GM12873 (cell line): ENCODE data around the gene RYR2.

Experiments
- TF ChIP-seq, protein P1 (sequence below): IDR thresholded peaks from 2 replicates; pipeline ENCODE4 v1.5.1; 2012; ENCODE audit warnings: low read depth, mild to moderate bottlenecking, moderate library complexity, low read length, control low read depth; ENCODE audit not compliant: insufficient read depth; ENCODE audit errors: missing control alignments

The RYR2 gene

DNA sequence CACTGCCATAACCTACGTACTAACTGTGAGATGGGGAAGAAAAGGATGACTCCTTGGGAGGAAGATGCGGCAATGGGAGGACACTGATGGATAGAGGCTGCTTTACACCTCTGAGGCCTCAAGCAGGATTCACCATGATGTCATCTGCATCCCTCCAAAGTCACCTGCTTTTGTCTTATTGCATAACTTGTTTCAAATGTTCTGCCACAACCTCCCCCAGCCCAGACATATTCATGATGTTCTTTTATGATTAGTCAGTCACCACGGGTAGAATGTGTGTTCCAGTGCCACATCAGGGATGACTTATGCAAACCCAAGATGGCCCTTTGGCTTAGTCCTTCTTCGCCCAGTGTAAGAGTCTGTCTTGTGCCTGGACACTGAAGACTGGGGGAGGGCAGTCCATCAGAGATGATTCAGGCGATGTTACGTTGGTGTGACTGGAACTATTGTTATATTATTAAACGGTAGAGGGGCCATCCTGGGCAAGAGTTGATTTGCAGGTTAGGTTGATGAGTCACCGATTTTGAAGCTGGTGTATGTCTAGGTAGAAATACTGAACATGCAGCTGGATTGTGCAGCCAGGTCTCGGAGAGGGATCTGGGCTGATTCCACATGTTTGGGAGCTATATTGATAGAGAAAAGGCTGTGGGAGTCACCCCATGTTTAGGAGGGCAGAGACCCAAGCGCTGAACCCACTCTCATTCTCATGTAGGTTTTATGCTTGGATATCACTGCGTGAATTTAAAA is 32.6 kb downstream of the RYR2 start:
- TF ChIP-seq, protein P1, sequence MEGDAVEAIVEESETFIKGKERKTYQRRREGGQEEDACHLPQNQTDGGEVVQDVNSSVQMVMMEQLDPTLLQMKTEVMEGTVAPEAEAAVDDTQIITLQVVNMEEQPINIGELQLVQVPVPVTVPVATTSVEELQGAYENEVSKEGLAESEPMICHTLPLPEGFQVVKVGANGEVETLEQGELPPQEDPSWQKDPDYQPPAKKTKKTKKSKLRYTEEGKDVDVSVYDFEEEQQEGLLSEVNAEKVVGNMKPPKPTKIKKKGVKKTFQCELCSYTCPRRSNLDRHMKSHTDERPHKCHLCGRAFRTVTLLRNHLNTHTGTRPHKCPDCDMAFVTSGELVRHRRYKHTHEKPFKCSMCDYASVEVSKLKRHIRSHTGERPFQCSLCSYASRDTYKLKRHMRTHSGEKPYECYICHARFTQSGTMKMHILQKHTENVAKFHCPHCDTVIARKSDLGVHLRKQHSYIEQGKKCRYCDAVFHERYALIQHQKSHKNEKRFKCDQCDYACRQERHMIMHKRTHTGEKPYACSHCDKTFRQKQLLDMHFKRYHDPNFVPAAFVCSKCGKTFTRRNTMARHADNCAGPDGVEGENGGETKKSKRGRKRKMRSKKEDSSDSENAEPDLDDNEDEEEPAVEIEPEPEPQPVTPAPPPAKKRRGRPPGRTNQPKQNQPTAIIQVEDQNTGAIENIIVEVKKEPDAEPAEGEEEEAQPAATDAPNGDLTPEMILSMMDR, result no peak

DNA sequence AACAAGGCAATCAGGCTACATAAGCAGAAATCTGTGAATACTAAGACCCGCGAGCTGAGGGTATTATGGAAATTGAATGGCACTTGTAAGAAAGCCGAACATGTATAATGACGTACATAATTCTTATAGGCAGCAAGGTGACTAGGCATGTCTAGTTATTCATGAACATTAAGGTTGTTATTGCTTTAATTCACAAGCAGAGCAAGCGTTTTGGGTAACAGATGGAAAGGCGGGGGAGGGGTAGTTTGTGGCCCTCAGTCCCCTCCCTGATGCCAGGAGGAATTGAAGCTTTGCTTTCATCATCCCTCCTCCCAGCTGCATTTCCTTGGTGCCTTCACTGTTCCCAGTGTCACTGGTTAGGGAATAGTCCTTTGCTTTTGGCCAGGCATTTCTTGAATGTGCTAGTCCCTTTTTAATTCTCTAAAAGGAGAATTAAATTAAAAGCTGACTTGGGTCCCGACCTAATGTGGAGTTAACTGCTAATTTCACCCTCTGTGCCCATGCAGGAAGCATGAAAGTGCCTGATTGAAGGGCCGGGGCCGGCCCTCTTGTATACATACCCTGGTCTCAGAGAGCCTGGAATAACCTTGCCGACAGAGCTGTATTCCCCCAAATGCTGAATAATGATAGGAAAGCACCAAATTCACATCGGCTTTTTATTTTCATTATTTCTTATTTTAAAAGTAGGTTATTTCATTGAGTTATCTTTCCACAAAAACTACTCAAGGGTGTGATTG is 42.5 kb downstream of the RYR2 start:
- TF ChIP-seq, protein P1, result no peak

DNA sequence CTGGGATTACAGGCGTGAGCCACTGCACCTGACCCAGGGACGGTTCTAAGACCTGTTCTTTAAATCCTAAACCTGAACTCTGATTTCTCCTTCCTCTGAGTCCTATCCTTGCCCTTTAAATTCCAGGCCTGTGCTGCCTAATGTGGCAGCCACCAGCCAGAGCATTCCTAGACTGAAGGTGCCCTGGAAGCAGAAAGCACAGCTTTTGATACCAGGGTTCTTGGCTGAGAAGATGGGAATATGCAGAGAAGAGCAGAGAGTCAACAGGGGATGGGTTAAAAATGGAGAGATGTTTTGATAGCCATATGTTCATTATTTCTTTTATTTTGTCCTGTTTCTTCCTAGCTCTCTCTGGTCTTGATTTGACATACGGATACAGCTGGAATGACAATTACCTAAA is 49.7 kb downstream of the RYR2 start:
- TF ChIP-seq, protein P1, result no peak

DNA sequence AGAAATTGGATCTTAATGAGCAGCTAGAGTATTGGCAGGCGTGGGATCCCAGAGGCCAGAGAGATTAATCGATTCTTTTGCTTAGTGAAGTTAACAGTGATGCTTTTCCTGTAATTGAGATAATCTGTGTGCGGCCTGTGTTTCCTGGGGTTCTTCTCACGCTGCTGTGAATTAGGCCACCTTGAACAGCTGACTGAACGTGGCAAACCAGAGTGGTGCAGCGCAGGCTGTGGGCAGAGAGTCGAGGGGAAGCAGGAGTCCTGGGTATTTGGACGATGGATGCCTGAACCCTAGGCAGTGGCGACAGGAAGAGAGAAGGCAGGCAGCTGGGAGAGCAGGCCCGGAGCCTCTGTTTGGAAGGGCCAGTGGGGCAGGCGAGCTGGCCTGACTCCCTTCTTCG is 51.7 kb downstream of the RYR2 start:
- TF ChIP-seq, protein P1, result no peak

DNA sequence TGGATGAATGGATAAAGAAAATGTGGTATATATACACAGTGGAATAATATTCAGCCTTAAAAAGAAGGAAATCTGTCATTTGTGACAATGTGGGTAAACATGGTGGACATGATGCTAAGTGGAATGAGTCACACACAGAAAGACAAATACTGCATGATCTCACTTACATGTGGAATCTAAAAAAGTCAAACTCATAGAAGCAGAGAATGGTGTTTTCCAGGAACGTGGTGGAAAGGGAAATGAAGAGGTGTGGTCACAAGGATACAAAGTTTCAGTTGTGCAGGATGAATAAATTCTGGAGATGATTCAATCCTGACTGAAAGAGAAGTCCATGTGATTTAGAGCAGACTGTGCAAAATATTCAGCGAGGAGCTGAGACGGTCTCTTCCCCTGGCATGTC is 56.6 kb downstream of the RYR2 start:
- TF ChIP-seq, protein P1, result no peak

DNA sequence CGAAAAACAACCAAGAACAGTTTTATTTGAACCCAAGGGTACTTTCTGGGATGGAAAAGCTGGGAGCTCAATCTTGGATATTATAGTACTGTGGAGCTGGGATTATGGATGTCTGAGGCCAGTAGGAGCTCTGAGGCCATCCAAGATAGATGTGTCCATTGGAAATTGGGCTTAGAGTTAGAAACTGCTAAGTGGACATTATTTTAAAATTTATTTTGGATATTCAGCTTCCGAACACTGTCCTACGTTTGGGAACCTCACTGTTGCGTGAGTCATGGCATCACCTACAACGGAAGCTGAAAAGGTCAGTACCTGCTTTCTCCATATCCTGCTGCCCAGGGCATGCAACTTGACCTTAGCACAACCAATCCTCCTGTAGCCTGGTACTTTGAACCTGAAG is 61.0 kb downstream of the RYR2 start:
- TF ChIP-seq, protein P1, result no peak

DNA sequence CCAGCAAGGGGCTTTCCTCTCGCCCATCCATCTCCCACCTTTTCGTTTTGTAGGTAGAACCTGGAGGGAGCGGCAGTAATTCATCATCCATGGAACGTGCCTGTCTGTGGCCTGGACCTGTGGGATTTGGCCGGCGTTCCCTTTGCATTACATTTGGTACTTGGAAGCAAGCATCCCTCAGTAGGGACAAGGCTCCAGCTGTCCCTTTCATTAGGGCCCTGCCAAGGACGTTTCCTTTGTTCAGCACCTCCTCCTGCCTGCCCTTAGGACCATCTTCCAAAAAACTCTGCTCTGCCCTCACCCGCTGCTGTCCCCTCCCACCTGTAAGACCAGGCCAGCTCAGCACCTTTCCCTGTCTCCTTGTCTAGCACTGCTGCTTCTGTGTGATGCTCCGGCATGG is 62.1 kb downstream of the RYR2 start:
- TF ChIP-seq, protein P1, result no peak
